ENCODE measurements around the gene CABP5.

DNA sequence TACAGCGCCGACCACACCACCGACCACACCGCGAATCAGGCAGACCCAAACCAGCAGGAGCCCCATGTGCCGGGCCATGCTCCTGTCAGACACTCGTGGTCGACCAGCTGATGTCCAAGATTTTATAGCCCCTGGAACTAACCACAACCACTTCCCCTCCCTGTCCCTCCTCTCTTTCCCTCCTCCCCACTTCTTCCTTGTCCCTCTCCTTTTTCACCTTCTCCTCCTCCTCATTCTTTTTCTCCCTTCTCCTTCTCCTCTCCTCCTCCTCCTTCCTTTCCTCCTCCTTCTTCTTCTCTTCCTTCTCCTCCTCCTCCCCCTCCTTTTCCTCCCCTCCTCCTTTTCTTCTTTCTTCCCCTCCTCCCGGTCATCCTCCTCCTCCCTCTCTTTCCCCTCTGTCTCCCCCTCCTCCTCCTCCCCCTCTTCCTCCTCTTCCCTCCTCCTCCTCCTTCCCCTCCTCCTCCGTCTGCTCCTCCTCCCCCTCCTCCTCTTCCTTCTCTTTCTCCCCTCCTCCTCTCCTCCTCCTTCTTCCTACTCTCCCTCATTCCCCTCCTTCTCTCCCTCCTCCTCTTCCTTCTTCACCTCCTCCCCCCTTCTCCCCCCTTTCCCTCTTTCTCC, 52.6 kb downstream of the CABP5 start:
- TF ChIP-seq, protein P1, sequence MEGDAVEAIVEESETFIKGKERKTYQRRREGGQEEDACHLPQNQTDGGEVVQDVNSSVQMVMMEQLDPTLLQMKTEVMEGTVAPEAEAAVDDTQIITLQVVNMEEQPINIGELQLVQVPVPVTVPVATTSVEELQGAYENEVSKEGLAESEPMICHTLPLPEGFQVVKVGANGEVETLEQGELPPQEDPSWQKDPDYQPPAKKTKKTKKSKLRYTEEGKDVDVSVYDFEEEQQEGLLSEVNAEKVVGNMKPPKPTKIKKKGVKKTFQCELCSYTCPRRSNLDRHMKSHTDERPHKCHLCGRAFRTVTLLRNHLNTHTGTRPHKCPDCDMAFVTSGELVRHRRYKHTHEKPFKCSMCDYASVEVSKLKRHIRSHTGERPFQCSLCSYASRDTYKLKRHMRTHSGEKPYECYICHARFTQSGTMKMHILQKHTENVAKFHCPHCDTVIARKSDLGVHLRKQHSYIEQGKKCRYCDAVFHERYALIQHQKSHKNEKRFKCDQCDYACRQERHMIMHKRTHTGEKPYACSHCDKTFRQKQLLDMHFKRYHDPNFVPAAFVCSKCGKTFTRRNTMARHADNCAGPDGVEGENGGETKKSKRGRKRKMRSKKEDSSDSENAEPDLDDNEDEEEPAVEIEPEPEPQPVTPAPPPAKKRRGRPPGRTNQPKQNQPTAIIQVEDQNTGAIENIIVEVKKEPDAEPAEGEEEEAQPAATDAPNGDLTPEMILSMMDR (conservative IDR thresholded peaks at IDR 0.05; ENCODE audit: low read depth, low read length): no peak
- TF ChIP-seq EZH2phosphoT487 (IDR thresholded peaks at IDR 0.05; ENCODE audit: borderline replicate concordance, low read length): no peak
